ENCODE data around the gene HMX3.

HMX3 gene

DNA sequence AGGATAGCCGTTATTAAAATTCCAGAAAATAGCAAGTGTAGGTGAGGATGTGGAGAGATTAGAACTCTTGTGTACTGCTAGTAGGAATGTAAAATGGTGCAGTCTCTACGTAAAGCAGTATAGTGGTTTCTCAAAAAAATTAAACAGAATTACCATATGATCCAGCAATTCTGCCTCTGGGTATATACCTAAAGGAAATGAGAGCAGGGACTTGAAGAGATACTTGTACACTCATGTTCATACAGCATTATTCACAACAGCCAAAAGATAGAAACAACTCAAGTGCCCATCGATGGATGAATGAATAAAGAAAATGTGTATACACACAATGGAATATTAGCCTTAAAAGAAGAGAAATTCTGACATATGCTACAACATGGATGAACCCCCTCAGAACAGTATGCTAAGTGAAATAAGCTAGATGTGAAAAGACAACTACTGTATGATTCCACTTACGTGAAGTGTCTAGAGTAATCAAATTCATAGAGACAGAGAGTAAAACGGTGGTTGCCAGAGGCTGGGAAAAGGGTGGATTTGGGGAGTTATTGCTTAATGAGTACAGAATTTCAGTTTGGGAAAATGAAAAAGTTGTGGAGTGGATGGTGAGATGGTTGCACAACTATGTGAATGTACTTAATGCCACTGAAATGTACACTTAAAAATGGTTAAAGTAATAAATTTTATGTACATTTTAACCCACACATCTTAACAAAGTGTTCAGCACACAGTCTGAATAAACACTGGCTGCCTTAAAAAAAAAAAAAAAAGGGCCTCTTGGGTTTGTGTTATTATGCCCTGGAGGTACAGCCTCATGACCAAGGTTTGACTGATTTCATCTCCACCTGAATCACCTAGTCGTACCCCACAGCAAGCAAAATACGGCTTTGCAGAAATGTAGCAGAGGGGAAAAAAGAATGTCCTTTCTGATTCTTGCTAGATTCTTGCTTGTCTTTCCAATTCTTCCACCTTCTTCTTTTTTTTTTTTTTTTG, 44.6 kb downstream of the HMX3 start:
- no peak for DNase-seq

DNA sequence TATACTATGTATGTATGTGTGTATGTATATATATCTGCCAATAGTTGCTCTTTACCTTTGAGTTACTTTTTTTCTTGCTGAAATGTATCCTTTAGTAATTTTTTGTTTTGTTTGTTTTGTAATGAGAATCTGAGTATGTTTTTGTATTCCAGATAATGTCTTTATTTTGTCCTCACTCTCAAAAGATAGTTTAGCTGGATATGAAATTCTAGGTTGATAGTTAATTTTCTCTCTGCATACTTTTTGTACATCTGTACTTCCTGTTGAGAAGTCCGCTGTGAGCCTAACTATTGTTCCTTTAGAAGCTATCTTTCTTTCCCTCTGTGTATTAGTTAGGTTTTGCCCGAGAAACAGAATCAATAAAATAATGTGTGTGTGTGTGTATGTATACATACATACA, 48.0 kb downstream of the HMX3 start:
- DNase-seq: no peak

DNA sequence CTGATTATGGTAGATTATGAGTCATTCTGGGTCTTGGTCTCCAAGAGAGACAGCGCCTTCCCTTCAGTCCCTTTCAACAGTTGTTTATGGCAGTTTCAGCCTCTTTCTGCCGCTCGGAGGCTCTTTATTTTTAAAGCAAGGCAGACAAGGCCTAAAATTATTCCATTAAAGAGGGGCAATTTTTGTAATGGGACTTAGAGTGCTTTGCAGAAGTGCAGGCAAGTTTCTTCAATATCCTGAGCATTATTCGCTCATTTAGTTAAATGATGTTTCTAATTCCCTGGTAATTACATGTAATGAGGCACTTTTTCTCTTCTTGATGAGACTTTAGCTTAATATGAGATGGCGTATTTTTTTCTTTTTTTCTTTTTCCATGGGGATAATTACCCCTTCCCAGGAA, 52.0 kb downstream of the HMX3 start:
- no peak for DNase-seq

All from NCI-H226 (cell line).